ENCODE results near the gene PDE8B.

Gene PDE8B

GRCh38 chr5:77326986-77327734, 116.7 kb downstream of the PDE8B start:
- DNase-seq: no peak

- DNase-seq: no peak
Observed at GRCh38 chr5:77328930-77329647, 118.6 kb downstream of the PDE8B start.

GRCh38 chr5:77329664-77330430, 119.4 kb downstream of the PDE8B start:
- no peak for DNase-seq

- DNase-seq: no peak
Observed at GRCh38 chr5:77333036-77333435, 122.6 kb downstream of the PDE8B start.

- no peak for DNase-seq
Observed at GRCh38 chr5:77333451-77334123, 123.1 kb downstream of the PDE8B start.

- DNase-seq: no peak
Observed at GRCh38 chr5:77337246-77337645, 126.8 kb downstream of the PDE8B start.

GRCh38 chr5:77337686-77338085, 127.2 kb downstream of the PDE8B start:
- no peak for DNase-seq

GRCh38 chr5:77339337-77339890, 128.9 kb downstream of the PDE8B start:
- no peak for DNase-seq

GRCh38 chr5:77343165-77343564, 132.7 kb downstream of the PDE8B start:
- no peak for DNase-seq

- DNase-seq: no peak
Observed at GRCh38 chr5:77347435-77348098, 137.1 kb downstream of the PDE8B start.

- DNase-seq: no peak
Observed at GRCh38 chr5:77353251-77353650, 142.8 kb downstream of the PDE8B start.

- no peak for DNase-seq
Observed at GRCh38 chr5:77354454-77354853, 144.0 kb downstream of the PDE8B start.

GRCh38 chr5:77355080-77355479, 144.6 kb downstream of the PDE8B start:
- DNase-seq: no peak

GRCh38 chr5:77355751-77356150, 145.3 kb downstream of the PDE8B start:
- no peak for DNase-seq

- DNase-seq: no peak
Observed at GRCh38 chr5:77356740-77357139, 146.3 kb downstream of the PDE8B start.

GRCh38 chr5:77358255-77359205, 148.1 kb downstream of the PDE8B start:
- DNase-seq: no peak

GRCh38 chr5:77359231-77359630, 148.8 kb downstream of the PDE8B start:
- no peak for DNase-seq

GRCh38 chr5:77360381-77360780, 149.9 kb downstream of the PDE8B start:
- DNase-seq: no peak

GRCh38 chr5:77360973-77361372, 150.5 kb downstream of the PDE8B start:
- DNase-seq: no peak

- DNase-seq: no peak
Observed at GRCh38 chr5:77366717-77367500, 156.4 kb downstream of the PDE8B start.
